Loucy (cell line): ENCODE data around the gene ADCY6.

Experiments used
- H2AFZ ChIP-seq: fragments of 200-600 bp; sonication (generic); 2 replicates; pipeline ENCODE4 v1.6.0; 2016; ENCODE audit warnings: antibody characterized with exemption, mild to moderate bottlenecking, low read length, moderate library complexity
- H3F3A ChIP-seq: fragments of 200-600 bp; 2 replicates; pipeline ENCODE4 v1.6.0; 2016; ENCODE audit warnings: antibody characterized with exemption, low read depth, mild to moderate bottlenecking
- H3K27me3 ChIP-seq: fragments of 200-600 bp; sonication (generic); 2 replicates; pipeline ENCODE4 v1.6.1; 2014; ENCODE audit warnings: low read length, mild to moderate bottlenecking; ENCODE audit not compliant: insufficient read depth, poor library complexity, severe bottlenecking
- H3K36me3 ChIP-seq: fragments of 200-600 bp; sonication (generic); 2 replicates; pipeline ENCODE4 v1.6.1; 2016; ENCODE audit warnings: low read length; ENCODE audit not compliant: insufficient read depth
- H3K4me1 ChIP-seq: fragments of 200-600 bp; sonication (generic); 2 replicates; pipeline ENCODE4 v1.5.1; 2014; ENCODE audit warnings: low read length, mild to moderate bottlenecking; ENCODE audit not compliant: insufficient read depth, poor library complexity, severe bottlenecking
- H3K4me2 ChIP-seq: fragments of 200-600 bp; sonication (generic); 2 replicates; pipeline ENCODE4 v1.6.0; 2014; ENCODE audit warnings: antibody characterized with exemption, low read length, low read depth, mild to moderate bottlenecking; ENCODE audit not compliant: poor library complexity, severe bottlenecking
- H3K4me3 ChIP-seq: fragments of 200-600 bp; sonication (generic); 2 replicates; pipeline ENCODE4 v1.5.1; 2014; ENCODE audit warnings: low read length, mild to moderate bottlenecking, mixed read lengths; ENCODE audit not compliant: poor library complexity, severe bottlenecking
- H3K79me2 ChIP-seq: fragments of 200-600 bp; sonication (generic); 2 replicates; pipeline ENCODE4 v1.6.1; 2014; ENCODE audit warnings: low read length; ENCODE audit not compliant: insufficient read depth
- H3K9ac ChIP-seq: fragments of 200-600 bp; sonication (generic); 2 replicates; pipeline ENCODE4 v1.6.0; 2014; ENCODE audit warnings: mild to moderate bottlenecking, low read depth, low read length, moderate library complexity; ENCODE audit not compliant: poor library complexity, severe bottlenecking
- H3K9me2 ChIP-seq: fragments of 200-600 bp; sonication (generic); replicated peaks from 2 replicates; pipeline ENCODE4 v1.6.1; 2016; ENCODE audit warnings: low read depth, low read length, mixed read lengths
- H3K9me3 ChIP-seq: fragments of 200-600 bp; sonication (generic); 2 replicates; pipeline ENCODE4 v1.6.1; 2014; ENCODE audit warnings: mild to moderate bottlenecking, antibody characterized with exemption, low read length, low read depth; ENCODE audit not compliant: insufficient read depth
- H4K20me1 ChIP-seq: fragments of 200-600 bp; sonication (generic); 2 replicates; pipeline ENCODE4 v1.6.0; 2014; ENCODE audit warnings: antibody characterized with exemption, low read length, mild to moderate bottlenecking; ENCODE audit not compliant: insufficient read depth, poor library complexity, severe bottlenecking
- CTCF ChIP-seq: fragments of 200-600 bp; sonication (generic); conservative IDR thresholded peaks from 2 replicates; pipeline ENCODE4 v1.5.1; 2014; ENCODE audit warnings: mild to moderate bottlenecking, antibody characterized with exemption, low read length
- EZH2phosphoT487 ChIP-seq: fragments of 200-600 bp; IDR thresholded peaks from 2 replicates; pipeline ENCODE4 v1.6.1; 2018; ENCODE audit warnings: antibody characterized with exemption, mild to moderate bottlenecking, moderate library complexity, borderline replicate concordance

Gene ADCY6

GRCh38 chr12:48788854-48789775 lies at the start of gene ADCY6:
ADCY6 (minus strand) TSS chr12:48789089; CDS start chr12:48783434, 5,655 bp downstream.
- H3K9ac ChIP-seq: peak within 1 kb of the TSS; percentile 94

GRCh38 chr12:48838048-48838447 lies 49.2 kb upstream of the ADCY6 start:
- no peak overlapping the region for H3K4me3 ChIP-seq
- H4K20me1 ChIP-seq: no peaks in the 10 kb centered on the region
- no peak overlapping the region for H3K4me2 ChIP-seq
- H3K79me2 ChIP-seq: no peaks in the 10 kb centered on the region
- no peak overlapping the region for H2AFZ ChIP-seq
- no peak overlapping the region for H3K9ac ChIP-seq
- no peaks in the 10 kb centered on the region for H3K9me2 ChIP-seq
- no peaks in the 10 kb centered on the region for H3F3A ChIP-seq
- peaks cover 62% of the 10 kb centered on the region; the same call in 1 of the 2 replicates for H3K36me3 ChIP-seq
- no peaks in the 10 kb centered on the region for H3K4me1 ChIP-seq
- no peaks in the 10 kb centered on the region for H3K9me3 ChIP-seq
- H3K27me3 ChIP-seq: no peaks in the 10 kb centered on the region
- TF ChIP-seq EZH2phosphoT487: no peak
- TF ChIP-seq CTCF: no peak

More at GRCh38 chr12:48788854-48789775, at the start of gene ADCY6:
- Histone ChIP-seq H3F3A (no peaks in the 10 kb centered on the region), H3K4me3 (peak within 1 kb of the TSS; percentile 98), H3K36me3 (no peaks in the 10 kb centered on the region), H3K4me1 (peaks cover 21% of the 10 kb centered on the region), H2AFZ (peak within 1 kb of the TSS; percentile 100), H3K9me2 (no peaks in the 10 kb centered on the region), H3K79me2 (peaks cover 26% of the 10 kb centered on the region), H3K4me2 (peak within 1 kb of the TSS; percentile 98), H3K27me3 (no peaks in the 10 kb centered on the region), H4K20me1 (no peaks in the 10 kb centered on the region), H3K9me3 (no peaks in the 10 kb centered on the region)
- no peak for TF ChIP-seq CTCF
- no peak for TF ChIP-seq EZH2phosphoT487

GRCh38 chr12:48832321-48833060 lies 43.6 kb upstream of the ADCY6 start:
- no peak overlapping the region for H2AFZ ChIP-seq
- H3F3A ChIP-seq: no peaks in the 10 kb centered on the region
- TF ChIP-seq CTCF: no peak
- TF ChIP-seq EZH2phosphoT487: no peak
- no peak overlapping the region for H3K4me3 ChIP-seq
- H3K79me2 ChIP-seq: no peaks in the 10 kb centered on the region
- no peaks in the 10 kb centered on the region for H3K9me3 ChIP-seq
- no peaks in the 10 kb centered on the region for H4K20me1 ChIP-seq
- H3K4me1 ChIP-seq: no peaks in the 10 kb centered on the region
- H3K4me2 ChIP-seq: no peak overlapping the region
- H3K27me3 ChIP-seq: no peaks in the 10 kb centered on the region
- H3K9me2 ChIP-seq: no peaks in the 10 kb centered on the region
- peaks cover 85% of the 10 kb centered on the region; the same call in 1 of the 2 replicates for H3K36me3 ChIP-seq
- H3K9ac ChIP-seq: no peak overlapping the region
